NCI-H524 treated with DMSO at 0.1 percent for 48 hours (cell line): ENCODE data around the gene PCDHGB2.
"Not testable (repeated sequence)": the region's sequence is repeated elsewhere in the genome, so short reads cannot be mapped to it uniquely, and the experiment has no call there.

ENCODE experiments used
- DNase-seq: peaks from one replicate; lab custom pipeline; 2025; lab: John Stamatoyannopoulos, UW

PCDHGB2 gene

GRCh38 chr5:141384471-141385267, 24.9 kb downstream of the PCDHGB2 start:
- no peak for DNase-seq

GRCh38 chr5:141387557-141388311, 27.9 kb downstream of the PCDHGB2 start, which contains the start of gene PCDHGB4:
PCDHGB4 (plus strand) TSS chr5:141387698; CDS start chr5:141387885, 187 bp downstream.
- not testable (repeated sequence) for DNase-seq

DNA sequence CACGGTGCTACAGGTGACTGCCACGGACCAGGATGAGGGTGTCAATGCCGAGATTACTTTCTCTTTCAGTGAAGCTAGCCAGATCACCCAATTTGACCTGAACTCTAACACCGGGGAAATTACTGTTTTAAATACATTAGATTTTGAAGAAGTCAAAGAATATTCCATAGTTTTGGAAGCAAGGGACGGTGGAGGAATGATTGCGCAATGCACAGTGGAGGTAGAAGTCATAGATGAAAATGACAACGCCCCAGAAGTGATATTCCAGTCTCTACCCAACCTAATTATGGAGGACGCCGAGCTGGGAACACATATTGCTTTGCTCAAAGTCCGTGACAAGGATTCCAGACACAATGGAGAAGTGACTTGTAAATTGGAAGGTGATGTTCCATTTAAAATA, 28.9 kb downstream of the PCDHGB2 start:
- DNase-seq, result no peak

- no peak for DNase-seq
Measured at GRCh38 chr5:141389153-141390042, 29.6 kb downstream of the PCDHGB2 start.

- DNase-seq, result no peak
Measured at GRCh38 chr5:141392429-141393198, 32.8 kb downstream of the PCDHGB2 start, which contains the start of gene PCDHGA8. PCDHGA8 (plus strand) TSS chr5:141392633; CDS start chr5:141392814, 181 bp downstream.

GRCh38 chr5:141393267-141393666, 33.5 kb downstream of the PCDHGB2 start:
- DNase-seq, result no peak

GRCh38 chr5:141394401-141395187, 34.8 kb downstream of the PCDHGB2 start:
- not testable (repeated sequence) for DNase-seq

- DNase-seq, result not testable (repeated sequence)
Measured at GRCh38 chr5:141397756-141398551, 38.2 kb downstream of the PCDHGB2 start, which contains the start of gene PCDHGB5. PCDHGB5 (plus strand) TSS chr5:141397947; CDS start chr5:141398128, 181 bp downstream.

- no peak for DNase-seq
Measured at GRCh38 chr5:141398608-141399007, 38.8 kb downstream of the PCDHGB2 start.

DNA sequence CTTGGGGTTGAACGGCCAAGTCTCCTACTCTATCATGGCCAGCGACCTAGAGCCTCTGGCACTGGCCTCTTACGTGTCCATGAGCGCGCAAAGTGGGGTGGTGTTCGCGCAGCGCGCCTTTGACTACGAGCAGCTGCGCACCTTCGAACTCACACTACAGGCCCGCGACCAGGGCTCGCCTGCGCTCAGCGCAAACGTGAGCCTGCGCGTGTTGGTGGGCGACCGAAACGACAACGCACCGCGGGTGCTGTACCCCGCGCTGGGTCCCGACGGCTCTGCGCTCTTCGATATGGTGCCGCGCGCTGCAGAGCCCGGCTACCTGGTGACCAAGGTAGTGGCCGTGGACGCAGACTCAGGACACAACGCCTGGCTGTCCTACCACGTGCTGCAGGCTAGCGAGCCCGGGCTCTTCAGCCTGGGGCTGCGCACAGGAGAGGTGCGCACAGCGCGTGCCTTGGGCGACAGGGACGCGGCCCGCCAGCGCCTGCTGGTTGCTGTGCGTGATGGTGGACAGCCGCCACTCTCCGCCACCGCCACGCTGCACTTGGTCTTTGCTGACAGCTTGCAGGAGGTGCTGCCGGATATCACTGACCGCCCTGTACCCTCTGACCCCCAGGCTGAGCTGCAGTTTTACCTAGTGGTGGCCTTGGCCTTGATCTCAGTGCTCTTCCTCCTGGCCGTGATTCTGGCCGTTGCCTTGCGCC, 39.9 kb downstream of the PCDHGB2 start:
- no peak for DNase-seq

DNA sequence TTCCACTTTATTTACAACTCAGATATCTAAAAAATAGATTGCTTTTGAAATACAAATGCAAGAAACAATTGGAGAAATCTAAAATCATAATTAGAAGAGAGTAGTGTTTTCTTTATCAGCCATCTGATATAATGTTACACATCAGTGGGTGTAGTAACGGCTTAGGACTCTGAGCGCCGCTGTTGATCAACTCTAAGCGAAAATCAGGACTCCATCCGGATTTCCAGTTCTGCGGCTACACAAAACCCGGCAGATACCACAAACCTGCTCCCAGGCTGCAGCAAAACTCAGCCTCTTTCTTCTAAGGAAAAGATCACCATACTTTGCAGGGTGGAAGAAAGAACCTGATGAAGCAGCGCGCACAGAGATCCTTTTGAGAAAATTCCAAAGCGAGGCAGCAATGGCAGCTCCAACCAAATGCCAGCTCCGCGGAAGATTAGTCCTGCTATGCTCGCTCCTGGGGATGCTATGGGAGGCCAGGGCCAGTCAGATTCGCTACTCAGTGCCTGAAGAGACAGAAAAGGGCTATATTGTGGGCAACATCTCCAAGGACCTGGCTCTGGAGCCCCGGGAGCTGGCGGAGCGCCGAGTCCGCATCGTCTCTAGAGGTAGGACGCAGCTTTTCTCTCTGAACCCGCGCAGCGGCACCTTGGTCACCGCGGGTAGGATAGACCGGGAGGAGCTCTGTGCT, 42.9 kb downstream of the PCDHGB2 start, which contains the start of gene PCDHGA9:
PCDHGA9 (plus strand) TSS at position 226 of the 691 bp plus-strand sequence; CDS start at position 401, 175 bp downstream.
- no peak for DNase-seq

DNA sequence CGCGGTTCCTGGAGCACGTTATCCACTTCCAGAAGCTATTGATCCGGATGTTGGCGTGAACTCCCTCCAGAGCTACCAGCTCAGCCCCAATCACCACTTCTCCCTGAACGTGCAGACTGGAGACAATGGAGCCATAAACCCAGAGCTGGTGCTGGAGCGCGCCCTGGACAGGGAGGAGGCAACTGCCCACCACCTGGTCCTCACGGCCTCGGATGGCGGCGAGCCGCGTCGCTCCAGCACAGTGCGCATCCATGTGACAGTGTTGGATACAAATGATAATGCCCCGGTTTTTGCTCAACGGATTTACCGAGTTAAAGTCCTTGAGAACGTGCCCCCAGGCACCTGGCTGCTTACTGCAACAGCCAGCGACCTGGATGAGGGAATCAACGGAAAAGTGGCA, 43.6 kb downstream of the PCDHGB2 start:
- DNase-seq, result no peak

GRCh38 chr5:141407790-141408505, 48.2 kb downstream of the PCDHGB2 start, which contains the start of gene PCDHGB6:
PCDHGB6 (plus strand) TSS chr5:141408021; CDS start chr5:141408203, 182 bp downstream.
- DNase-seq, result not testable (repeated sequence)

GRCh38 chr5:141409598-141410306, 50.0 kb downstream of the PCDHGB2 start:
- no peak for DNase-seq

- DNase-seq, result no peak
Measured at GRCh38 chr5:141411575-141411974, 51.8 kb downstream of the PCDHGB2 start.
